CD4-positive, alpha-beta T cell treated with Interleukin-15 for 4 hours (primary cell): ENCODE data around the gene RDM1.

Experiments used
- DNase-seq: peaks from one replicate; pipeline ENCODE4 v3.0.0-alpha.2; 2020; ENCODE audit warnings: low spot score

The RDM1 gene

DNA sequence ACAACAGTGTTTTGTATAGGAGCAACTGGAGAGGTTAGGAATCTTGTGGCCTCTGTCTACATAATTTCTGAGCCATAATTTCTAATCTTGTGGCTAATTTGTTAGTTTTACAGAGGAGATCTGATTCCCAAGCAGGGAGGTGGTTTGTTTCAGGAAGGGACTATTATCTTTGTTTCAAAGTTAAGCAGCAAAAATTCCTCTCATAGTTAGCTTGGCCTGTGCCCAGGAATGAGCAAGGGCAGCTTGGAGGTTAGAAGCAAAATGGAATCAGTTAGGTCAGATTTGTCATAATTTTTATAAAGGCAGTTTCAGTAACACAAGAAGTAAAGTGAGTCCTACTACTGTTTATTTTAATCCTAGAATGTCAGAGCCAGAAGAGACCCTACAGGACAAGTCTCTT, 2.0 kb upstream of the RDM1 start:
- no peak for DNase-seq

DNA sequence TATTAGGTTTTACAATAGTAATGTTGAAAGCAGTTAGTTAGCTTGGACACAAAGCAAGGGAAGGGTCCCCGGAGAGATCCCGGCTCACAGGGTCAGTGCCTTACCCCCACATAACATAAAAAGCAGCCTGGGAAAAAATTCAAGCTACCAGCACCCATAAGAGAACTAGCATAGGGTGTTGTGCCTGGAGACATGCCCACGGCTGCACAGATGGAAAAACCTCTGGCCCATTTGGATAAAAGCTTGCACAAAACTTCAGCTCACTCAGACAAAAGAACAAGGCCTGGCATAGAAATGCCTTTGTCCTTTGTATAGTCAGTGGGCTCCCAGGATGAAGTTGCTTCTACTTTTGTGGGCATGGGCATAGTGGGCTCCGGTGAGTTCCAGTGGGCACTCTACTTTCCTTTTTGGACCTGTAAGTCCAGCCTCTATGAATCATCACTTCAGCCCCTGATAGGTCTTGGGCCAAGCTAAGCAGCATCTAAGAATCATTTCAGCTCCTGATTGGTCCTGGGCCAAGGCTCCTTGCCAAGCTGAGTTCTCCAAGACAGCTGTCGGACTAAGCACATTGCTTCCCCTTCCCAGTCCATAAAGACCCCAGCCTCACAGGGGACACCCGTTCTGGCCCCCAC, 1.3 kb upstream of the RDM1 start:
- DNase-seq: no peak

DNA sequence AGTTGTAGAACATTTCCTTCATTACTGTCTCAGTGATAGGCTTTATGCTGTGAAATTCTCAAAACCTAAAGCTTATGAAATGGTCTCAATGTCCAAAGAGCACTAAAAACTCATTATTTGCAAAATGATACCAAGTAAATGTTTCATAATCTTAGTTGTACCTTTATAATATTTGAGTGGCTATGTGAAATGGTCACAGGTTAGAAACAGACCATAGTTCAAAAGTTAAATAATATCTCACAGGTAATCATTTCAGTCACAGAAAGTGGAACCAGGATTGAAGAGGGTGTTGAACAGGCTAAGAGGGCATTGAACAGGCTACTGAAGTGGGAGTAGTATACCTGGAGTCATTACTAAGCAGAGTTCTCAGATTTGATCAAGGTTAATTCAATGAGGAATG, 2.9 kb downstream of the RDM1 start:
- DNase-seq: no peak

DNA sequence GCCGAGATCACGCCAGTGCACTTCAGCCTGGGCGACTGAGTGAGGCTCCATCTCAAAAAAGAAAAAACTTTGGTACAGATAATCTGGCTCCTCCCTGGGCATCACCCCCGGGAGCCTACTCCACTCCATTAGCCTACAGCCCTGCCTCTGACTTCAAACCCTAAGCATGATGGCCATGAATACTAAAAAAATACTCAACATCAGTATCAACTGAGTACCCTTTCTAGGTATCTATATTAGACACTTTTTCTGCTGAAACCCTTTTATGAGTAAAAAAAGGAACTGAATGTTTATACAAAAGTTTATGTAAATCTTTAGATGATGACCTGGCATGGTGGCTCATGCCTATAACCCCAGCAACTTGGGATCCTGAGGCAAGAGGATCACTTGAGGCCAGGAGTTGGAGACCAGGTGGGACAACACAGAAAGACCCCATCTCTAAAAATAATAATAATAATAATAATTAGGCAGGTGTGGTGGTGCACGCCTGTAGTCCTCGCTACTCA, 6.9 kb downstream of the RDM1 start:
- DNase-seq: no peak

DNA sequence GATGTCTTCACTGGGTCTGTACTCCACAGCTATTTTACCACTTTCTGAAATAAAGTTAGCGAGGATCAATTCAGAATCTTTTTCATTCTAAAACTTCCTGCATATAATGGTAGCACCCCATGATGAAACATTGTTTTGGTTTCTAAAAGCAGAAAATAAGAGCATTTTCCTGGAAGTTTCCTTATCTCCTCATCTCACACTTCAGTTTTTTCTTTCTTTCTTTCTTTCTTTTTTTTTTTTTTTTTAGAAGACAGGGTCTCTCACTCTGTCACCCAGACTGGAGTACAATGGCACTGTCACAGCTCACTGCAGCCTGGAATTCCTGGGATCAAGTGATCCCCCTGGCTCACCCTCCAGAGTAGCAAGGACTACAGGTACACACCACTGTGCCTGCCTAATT, 10.3 kb downstream of the RDM1 start:
- DNase-seq: no peak

DNA sequence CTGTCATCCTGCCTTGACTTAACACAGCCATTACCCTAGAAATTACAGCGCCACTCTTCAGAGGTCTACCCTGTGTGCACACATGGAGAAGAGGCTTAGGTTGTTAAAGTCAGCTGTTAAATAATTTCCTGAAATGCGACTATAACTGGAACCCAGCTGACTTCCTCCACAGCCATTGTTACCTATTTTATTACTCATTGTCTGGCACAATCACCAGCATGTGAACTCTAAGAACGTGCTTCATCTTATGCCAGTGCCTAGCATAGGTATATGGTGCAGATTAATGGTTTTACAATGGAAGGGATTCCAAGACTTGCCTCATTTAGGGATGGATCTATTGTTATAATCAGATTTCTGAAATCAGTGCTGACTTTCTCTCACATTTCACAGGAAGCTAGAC, 11.9 kb downstream of the RDM1 start:
- no peak for DNase-seq

DNA sequence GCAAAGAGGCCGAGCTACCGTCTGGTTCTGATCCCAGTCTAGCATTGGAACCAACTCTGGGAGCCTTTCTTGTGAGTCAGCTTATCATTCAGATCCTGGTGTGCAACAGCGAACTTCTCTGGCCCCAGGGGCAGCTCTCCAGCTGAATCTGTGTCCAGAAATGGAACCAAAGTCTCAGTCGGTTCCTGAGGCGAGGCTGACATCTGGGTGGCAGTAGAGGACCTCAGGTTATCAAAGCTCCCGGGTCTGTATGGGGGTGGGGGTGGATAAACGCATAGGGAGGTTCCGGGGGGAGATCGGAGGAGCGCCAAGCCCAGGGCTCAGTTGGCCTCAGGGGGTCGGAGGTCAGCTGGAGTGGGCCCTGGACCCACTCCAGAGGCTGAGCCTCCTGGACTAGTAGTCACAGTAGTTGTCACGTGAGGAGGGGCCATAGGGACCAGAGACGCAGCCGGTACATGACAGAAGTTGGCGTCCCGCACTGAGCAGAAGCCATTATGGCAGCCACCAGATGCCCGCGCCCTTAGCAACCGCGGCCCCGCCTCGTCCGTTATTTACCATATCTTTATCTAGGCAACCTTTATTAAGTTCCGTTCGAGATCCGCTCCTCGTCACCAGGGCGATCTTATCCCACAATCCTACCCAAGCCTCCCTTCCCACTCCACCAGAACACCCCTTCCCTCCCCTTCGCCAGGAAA, 12.9 kb downstream of the RDM1 start:
- no peak for DNase-seq

DNA sequence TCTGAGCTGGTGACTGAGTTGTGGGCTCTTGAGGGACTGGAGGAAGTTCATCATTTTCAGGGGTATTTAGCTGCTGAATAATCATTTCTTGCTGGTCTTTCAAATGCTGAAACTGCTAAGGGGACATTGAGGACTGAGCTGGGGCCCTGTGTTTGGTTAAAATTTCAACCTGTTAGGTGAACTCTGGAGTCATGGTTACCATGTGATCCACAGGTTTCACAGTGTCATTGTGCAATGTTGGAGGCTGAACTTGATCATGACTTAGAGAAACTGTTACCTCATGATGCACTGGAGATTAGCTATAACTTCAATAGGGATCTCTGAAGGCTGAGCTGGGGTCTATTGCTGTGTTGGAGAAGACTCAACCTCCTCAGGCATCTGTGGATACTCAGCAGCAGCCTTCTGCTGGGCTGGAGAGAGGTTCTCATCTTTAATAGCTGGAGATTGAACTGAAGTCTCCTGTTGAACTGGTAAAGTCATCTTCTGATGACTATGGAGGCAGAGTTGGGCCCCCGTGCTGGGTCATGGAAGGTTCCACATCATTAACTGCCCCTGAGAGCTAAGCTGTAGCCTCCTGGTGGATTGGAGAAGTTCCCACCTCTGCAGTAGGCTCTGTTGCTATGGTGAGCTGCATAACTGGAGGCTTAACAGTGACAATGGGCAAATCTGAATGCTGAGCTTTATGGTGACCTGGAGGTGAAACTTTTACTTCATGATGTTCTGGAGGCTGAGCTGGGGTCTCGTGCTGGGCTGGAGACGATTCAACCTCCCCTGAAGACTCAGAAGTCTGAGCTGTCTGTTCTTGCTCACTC, 15.2 kb downstream of the RDM1 start:
- DNase-seq: no peak

DNA sequence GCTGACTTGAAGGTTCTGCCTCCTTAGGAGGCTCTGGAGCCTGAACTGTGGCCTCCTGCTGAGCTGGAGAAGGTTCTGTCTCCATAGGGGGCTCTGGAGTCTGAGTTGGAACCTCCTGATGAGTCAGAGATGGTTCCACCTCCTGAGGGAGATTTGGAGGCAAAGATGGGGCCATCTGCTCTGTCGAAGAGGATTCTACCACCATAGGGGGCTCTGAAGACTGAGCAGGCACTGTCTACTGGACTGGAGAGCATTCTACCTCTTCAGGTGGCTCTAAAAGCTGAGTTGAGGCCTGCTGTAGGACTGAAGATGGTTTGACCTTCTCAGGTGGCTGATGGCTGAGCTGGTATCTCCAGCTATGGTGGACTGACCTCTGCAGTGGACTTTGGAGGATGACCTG, 16.2 kb downstream of the RDM1 start:
- DNase-seq: no peak

DNA sequence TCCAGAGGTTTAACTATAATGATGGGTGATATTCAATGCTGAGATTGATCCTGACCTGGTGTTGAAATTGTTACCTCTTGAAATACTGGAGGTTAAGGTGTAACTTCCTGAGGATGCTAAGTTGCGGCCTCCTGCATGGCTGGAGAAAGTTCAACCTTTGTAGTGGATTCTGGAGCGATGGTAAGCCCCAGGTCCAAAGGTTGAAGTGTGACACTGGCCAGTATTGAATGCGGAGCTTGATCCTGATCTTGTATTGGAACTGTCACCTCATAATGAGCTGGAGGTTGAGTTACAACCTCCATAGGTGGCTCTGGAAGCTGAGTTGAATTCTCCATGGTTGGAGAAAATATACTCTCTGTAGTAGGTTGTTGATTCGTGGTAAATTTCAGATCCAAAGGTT, 17.0 kb downstream of the RDM1 start:
- DNase-seq: no peak

DNA sequence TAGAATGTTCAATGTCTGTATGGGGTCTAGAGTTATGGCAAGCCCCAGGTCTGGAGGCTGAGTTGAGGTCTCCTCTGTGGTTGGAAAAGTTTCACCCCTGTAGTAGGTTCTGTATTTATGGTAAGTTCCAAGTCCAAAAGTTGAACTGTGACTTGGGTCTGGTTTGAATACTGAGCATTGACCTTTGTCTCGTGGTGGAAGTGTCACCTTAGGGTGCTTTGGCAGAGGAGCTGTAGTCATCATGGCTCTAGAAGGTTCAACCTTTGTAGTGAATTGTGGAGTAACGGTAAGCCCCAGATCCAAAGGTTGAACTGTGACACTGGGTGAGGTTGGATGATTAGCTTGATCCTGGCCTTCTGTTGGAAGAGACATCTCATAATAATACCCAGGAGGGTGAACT, 17.6 kb downstream of the RDM1 start:
- DNase-seq: no peak

DNA sequence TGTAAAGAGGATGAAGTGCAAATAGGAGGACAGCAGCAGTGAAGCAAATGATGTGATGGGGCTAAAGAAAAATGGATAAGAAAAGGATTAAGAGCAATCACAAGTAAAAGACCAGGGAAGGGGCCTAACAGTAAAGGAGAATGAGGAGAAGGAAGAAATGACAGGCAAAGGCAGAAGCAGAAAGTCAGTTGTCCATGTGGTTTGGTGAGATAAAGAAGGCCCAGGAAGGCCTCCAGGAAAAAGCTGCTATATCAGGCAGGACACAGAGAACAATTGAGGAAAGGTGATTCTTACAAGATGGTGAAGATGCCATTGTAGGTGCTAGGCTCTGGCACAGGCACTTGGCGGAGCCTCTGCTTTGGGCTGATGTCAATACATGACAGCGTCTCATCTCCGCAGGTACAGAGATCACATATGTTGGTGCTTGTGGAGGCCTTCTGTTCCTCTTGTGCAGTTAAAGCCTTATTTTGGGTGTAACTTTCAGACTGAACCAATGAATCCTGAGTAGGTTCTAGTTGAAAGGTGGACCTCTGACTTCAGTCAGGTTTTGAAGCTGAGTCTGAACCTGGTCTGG, 18.1 kb downstream of the RDM1 start:
- DNase-seq: no peak

DNA sequence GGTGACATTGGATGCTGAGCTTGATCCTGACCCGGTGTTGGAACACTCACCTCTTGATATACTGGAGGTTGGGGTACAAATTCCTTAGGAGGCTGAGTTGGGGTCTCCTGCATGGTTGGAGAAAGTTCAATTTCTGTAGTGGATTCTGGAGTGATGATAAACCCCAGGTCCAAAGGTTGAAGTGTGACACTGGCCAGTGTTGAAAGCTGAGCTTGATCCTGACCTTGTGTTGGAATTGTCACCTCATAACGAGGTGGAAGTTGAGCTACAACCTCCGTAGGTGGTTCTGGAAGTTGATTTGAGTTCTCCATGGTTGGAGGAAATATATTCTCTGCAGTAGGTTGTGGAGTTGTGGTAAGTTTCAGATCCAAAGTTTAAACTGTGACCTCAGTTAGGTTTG, 21.2 kb downstream of the RDM1 start:
- DNase-seq: no peak

DNA sequence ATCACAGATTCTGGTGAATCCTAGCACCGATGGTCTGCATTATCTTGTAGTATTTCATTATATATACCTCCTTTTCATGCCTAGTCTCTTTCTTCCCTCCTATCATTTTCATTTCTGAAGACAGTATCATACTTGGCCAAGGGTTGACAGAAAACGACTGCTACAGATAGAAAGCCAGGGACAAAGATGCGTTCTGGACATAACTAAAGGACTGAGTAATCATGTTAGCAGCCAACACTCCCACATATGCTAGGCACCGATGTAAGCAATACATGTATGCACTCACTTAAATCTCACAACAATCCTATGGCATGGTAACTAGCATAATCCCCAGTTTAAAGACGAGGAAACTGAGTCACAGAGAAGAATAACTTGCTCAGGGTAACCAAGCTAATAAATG, 22.9 kb downstream of the RDM1 start:
- no peak for DNase-seq

DNA sequence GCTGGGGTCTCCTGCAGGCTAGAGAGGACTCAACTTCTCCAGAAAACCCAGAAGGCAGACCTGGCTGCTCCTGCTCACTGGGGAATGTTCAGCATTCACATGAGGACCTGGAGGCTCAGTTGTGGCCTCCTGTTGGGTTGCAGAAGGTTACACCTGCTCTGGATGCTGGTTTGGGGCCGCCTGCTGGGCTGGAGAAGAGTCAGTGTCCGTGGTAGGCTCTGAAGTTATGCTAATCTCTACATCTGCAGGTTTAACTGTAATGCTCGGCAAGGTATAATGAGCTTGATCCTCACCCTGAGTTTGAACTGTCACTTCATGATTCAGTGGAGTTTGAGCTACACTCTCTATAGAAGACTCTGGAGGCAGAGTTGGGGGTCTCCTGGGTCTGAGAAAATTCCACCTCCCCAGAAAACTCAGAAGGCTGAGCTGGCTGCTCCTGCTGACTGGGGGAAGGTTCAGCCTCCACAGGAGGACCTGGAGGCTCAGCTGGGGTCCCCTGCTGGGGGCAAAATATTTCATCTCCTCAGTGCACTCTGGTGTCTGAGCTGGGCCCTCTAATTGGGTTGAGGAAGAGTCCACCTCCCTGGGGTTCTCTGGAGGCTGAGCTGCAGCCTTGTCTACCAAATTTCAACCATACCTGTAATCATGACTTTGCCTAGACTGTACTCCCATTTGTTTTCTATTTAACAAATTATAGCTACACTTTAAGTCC, 23.5 kb downstream of the RDM1 start:
- DNase-seq: no peak

DNA sequence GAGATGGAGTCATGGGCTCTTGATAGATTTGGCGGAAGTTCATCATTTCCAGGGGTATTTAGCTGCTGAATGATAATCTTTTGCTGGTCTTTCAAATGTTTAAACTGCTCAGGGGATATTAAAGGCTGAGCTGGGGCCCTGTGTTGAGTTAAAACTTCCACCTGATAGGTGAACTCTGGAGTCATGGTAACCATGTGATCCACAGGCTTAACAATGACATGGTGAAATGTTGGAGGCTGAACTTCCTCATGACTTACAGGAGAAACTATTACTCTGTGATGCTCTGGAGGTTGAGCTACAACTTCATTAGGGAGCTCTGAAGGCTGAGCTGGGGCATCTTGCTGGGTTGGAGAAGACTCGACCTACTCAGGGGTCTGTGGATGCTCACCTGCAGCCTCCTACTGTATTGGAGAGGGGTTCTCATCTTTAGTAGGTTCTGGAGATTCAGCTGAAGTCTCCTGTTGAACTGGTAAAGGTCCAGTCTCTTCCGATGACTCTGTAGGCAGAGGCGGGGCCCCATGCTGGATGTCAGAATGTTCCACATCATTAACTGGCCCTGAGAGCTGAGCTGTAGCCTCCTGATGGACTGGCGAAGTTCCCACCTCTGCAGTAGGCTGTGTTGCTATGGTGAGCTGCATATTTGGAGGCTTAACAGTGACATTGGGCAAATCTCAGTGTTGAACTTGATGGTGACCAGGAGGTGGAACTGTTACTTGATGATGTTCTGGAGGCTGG, 24.2 kb downstream of the RDM1 start:
- DNase-seq: no peak

DNA sequence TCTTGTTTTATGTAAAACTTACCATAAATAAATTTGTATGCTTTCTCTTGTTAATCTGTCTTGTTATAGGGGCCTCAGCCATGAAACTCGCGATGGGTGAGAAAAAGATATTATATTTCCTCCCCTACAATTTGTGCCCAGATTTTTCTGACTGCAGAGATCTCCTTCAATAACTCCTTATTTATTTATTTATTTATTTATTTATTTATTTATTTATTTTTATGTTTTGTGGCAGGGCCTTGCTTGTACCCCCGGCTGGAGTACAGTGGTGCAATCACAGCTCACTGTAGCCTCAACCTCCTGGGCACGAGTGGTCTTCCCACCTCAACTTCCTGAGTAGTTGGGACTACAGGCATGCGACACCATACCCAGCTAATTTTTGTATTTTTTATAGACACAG, 27.1 kb downstream of the RDM1 start:
- no peak for DNase-seq

DNA sequence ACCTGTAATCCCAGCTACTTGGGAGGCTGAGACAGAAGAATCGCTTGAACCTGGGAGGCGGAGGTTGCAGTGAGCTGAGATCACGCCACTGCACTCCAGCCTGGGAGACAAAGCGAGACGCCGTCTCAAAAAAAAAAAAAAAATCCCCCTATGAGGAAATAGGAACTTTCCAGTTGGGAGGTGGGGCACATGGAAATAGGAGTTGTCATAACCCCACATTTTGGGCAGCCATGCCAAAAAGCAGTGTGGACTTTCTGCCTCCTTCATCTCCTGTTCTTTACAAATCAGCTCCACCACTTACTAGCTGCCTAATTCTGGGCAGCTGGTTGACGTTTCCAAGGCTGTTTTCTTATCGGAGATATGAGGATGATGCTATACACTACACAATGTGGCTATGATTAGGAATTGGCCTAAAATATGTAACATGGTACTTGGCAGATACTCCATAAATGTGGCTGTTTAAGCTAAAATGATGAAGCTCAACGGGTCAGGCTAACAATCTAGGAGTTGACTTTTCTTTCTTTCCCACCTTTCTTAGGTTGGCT, 28.9 kb downstream of the RDM1 start:
- no peak for DNase-seq

DNA sequence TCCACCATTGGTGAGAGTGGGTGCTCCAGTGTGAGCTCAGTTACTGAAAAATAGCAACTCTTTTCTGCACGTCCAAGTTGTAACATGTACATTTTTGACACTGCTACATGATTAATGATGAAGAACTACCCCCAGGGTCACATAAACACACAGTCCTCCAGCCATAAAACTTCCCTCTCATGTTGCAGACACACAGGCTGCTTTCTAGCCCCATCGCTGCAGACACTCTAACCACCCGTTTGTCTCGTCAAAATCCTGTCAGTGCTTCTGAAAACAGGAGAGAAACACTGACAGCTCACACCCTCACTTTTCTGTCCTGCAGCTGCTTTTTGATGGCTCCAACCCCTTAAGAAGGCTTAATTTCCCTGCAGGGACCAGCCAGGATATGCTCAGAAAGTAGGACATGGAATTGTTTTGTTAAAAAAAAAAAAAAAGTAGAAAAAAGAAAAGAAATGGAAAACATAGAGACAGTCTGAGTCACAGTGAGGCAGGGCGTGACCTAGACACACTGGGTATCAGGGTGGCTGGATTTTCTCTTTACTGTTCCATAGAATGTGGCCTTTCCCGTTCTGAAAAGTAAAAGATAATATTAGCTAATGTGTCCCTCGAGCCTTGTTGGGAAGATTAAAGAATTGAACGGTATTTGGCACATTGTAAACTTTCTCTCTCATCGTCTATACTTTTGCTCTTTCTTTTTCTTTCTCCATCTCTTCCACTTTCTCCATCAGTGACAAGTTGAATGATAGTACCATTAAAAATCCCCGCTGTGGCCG, 29.7 kb downstream of the RDM1 start:
- peak; percentile 57 for DNase-seq

DNA sequence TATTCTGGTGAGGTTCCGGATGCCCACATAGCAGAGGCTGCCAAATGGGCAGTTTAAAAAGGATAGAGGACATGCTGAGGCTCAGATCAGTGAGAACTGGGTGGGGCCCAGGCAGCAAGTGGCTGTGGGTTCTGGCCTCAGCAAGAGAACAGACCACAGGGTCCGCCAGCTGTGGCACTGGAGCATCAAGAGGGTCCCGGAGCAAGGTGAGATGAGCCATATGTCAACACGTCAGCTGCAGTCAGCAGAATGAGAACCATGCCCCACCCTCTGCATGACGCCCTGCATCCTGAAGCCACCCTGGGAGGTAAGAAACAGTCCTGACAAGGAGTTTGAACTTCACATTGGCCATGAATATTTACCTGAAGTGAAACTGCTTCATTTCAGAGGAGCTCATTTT, 30.3 kb downstream of the RDM1 start:
- DNase-seq: peak; percentile 43
